Measurements from ENCODE around the gene ARHGEF4. TPM values are rescaled to one million over a fixed set of nuclear protein-coding genes. Genes with fewer than 3 reads are reported as not detected.

ARHGEF4 gene
- polyA plus RNA-seq, 1 donor (not counting 4 experiments of a cell fraction or from before 2014, with no cell fraction given) = 22.6 TPM

GRCh38 chr2:131033786-131034121 is 197.0 kb downstream of the ARHGEF4 start:
- H3K36me3 ChIP-seq (ENCODE audit: control insufficient read depth in 2 of 2, extremely low read depth in 1 of 2, insufficient read depth in 2 of 2, low read length in 2 of 2) = peaks cover 0 to 5% of the 10 kb centered on the region in 2 experiments
- H3K4me1 ChIP-seq (ENCODE audit: control insufficient read depth, extremely low read depth, insufficient read depth, low read length) = peaks cover 12% of the 10 kb centered on the region
- FAIRE-seq (no peak), DNase-seq (ENCODE audit: low read depth, low spot score) (no peak)
- H3K27ac ChIP-seq (ENCODE audit: control insufficient read depth, insufficient read depth, low read length) = no peak overlapping the region
- H3K9ac ChIP-seq (ENCODE audit: control insufficient read depth, extremely low read depth, insufficient read depth, low read length) = no peak overlapping the region
- no peaks in the 10 kb centered on the region for H3K9me1 ChIP-seq (ENCODE audit: control insufficient read depth, extremely low read depth, insufficient read depth, low read length)
- dilution Hi-C loops (cut with MboI; ENCODE audit: extremely low pct_ligation_motif_present, low sequenced_read_pairs) = no loop called here
- H3K4me3 ChIP-seq (ENCODE audit: control insufficient read depth in 2 of 3, extremely low read depth in 1 of 3, insufficient read depth in 2 of 3, low read depth in 1 of 3, low read length in 3 of 3) = no peak overlapping the region
- no peaks in the 10 kb centered on the region for H3K27me3 ChIP-seq (ENCODE audit: control insufficient read depth, extremely low read depth, insufficient read depth, low read length)
- TF ChIP-seq CTCF (optimal IDR thresholded peaks at IDR 0.05 in 1 of 3, IDR thresholded peaks at IDR 0.05 in 1 of 3, conservative IDR thresholded peaks at IDR 0.05 in 1 of 3; ENCODE audit: extremely low read depth in 1 of 3, insufficient read depth in 2 of 3, low read length in 3 of 3) = no peak
- TF ChIP-seq EZH2 (IDR thresholded peaks at IDR 0.05; ENCODE audit: low read length) = no peak
- no peaks in the 10 kb centered on the region for H4K20me1 ChIP-seq (ENCODE audit: control insufficient read depth, extremely low read depth, insufficient read depth, low read length)
- no peaks in the 10 kb centered on the region for H3K79me2 ChIP-seq (ENCODE audit: control insufficient read depth, insufficient read depth, low read length)
- no peak overlapping the region for H2AFZ ChIP-seq (ENCODE audit: control insufficient read depth, low read length)
- H3K9me3 ChIP-seq (ENCODE audit: control insufficient read depth, low read depth, low read length) = no peaks in the 10 kb centered on the region
- peak overlapping the region; percentile 74 for H3K4me2 ChIP-seq (ENCODE audit: control insufficient read depth, extremely low read depth, insufficient read depth, low read depth, low read length)

DNA sequence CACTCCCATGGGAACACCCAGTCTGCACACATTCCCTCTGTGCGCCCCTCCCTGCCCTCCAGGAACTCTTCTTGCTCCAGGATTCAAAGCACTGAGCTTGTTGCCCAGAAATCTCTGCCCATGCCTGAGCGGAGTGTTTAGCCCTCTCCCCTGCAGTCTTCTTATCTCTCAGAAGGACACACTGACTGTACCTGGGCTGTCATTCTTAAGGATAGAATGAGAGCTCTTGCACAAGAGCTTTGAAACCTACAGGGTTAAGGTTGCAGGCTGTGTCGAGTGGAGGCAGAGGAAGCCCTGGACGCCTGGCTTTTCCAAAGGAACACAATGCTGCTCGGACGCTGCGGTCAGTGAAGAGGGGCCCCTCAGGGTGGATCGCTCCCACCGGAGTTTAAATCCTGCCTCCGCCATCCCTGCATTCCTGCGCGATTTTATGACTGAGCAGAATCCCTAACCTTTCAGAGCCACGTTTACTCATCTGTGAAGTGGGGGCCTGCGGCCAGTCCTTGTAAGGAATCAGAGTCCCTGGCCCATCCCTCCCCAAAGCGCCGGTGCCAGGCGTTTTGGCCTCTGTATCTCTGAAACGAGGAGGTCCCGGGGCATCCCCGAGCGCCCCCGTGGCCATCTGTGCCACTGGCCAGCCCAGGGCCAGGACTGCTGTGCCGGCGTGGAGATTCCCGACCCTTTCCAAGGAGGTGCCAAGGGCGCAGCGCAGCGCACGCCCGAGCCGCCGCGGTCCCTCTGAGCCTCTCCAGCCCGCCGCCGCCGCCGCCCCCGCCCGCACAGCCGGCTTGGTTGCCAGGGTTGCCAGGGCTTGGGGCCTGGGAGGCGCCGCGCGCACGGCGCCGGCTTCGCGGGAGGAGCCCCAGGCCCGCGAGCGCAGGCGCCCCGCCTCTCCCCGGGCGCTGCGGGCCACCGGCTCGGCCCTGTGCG is 197.7 kb downstream of the ARHGEF4 start:
- H3K4me3 ChIP-seq (ENCODE audit: control insufficient read depth in 2 of 3, extremely low read depth in 1 of 3, insufficient read depth in 2 of 3, low read depth in 1 of 3, low read length in 3 of 3) = peak overlapping the region in 2 of 3 experiments; percentile 23 to 44
- FAIRE-seq = peak; percentile 52
- no peaks in the 10 kb centered on the region for H3K9me3 ChIP-seq (ENCODE audit: control insufficient read depth, low read depth, low read length)
- TF ChIP-seq CTCF (optimal IDR thresholded peaks at IDR 0.05 in 1 of 3, IDR thresholded peaks at IDR 0.05 in 1 of 3, conservative IDR thresholded peaks at IDR 0.05 in 1 of 3; ENCODE audit: extremely low read depth in 1 of 3, insufficient read depth in 2 of 3, low read length in 3 of 3) (no peak), EZH2 (IDR thresholded peaks at IDR 0.05; ENCODE audit: low read length) (no peak)
- peaks cover 12% of the 10 kb centered on the region for H3K4me1 ChIP-seq (ENCODE audit: control insufficient read depth, extremely low read depth, insufficient read depth, low read length)
- no peak for DNase-seq (ENCODE audit: low read depth, low spot score)
- H3K79me2 ChIP-seq (ENCODE audit: control insufficient read depth, insufficient read depth, low read length) = no peaks in the 10 kb centered on the region
- H3K4me2 ChIP-seq (ENCODE audit: control insufficient read depth, extremely low read depth, insufficient read depth, low read depth, low read length) = peak overlapping the region; percentile 74
- no peaks in the 10 kb centered on the region for H3K9me1 ChIP-seq (ENCODE audit: control insufficient read depth, extremely low read depth, insufficient read depth, low read length)
- no peak overlapping the region for H2AFZ ChIP-seq (ENCODE audit: control insufficient read depth, low read length)
- H3K27ac ChIP-seq (ENCODE audit: control insufficient read depth, insufficient read depth, low read length) = no peak overlapping the region
- peak overlapping the region; percentile 13 for H3K9ac ChIP-seq (ENCODE audit: control insufficient read depth, extremely low read depth, insufficient read depth, low read length)
- H4K20me1 ChIP-seq (ENCODE audit: control insufficient read depth, extremely low read depth, insufficient read depth, low read length) = no peaks in the 10 kb centered on the region
- peaks cover 0 to 5% of the 10 kb centered on the region in 2 experiments for H3K36me3 ChIP-seq (ENCODE audit: control insufficient read depth in 2 of 2, extremely low read depth in 1 of 2, insufficient read depth in 2 of 2, low read length in 2 of 2)
- dilution Hi-C loops (cut with MboI; ENCODE audit: extremely low pct_ligation_motif_present, low sequenced_read_pairs) = no loop called here
- H3K27me3 ChIP-seq (ENCODE audit: control insufficient read depth, extremely low read depth, insufficient read depth, low read length) = no peaks in the 10 kb centered on the region

Measured in keratinocyte (primary cell).